Activated T-cell treated with anti-CD3 and anti-CD28 coated beads for 24 hours (primary cell): Measurements from ENCODE around the gene NMT1.
A peak's percentile ranks its signal among the peaks of the same experiment; 100 is the strongest.

Experiments used
- DNase-seq: peaks from one replicate; pipeline ENCODE4 v3.0.0-alpha.2; 2020; ENCODE audit warnings: low read depth

The NMT1 gene

DNA sequence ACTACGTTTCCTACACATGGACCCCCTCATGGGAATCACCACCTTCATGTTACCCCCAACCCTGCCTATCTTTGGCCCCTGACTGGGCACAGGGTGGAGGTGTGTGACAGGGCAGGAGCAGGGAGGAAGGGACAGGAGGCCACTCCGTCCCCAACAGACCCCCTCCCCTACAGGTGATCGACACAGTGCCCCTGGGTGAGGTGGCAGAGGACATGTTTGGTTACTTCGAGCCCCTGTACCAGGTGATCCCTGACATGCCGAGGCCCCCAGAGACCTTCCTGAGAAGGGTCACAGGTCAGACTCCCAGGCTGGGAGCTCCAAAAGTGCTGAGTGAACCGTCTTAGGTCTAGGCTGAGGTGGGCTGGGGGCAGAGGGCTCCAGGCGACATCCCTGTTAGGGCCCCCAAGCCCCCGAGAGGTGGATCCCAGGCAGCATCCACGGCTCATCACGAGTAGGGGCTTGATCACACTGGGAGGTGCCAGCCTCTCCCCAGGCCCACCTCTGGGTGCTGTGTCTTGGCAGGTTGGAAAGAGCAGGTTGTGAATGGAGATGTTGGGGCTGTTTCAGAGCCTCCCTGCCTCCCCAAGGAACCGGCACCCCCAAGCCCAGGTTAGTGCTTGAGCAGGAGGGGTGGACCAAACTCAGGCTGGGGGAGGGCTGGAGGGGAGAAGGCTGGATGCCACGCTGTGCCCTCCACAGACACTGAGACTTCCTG lies 75.9 kb downstream of the NMT1 start:
- no peak for DNase-seq

DNA sequence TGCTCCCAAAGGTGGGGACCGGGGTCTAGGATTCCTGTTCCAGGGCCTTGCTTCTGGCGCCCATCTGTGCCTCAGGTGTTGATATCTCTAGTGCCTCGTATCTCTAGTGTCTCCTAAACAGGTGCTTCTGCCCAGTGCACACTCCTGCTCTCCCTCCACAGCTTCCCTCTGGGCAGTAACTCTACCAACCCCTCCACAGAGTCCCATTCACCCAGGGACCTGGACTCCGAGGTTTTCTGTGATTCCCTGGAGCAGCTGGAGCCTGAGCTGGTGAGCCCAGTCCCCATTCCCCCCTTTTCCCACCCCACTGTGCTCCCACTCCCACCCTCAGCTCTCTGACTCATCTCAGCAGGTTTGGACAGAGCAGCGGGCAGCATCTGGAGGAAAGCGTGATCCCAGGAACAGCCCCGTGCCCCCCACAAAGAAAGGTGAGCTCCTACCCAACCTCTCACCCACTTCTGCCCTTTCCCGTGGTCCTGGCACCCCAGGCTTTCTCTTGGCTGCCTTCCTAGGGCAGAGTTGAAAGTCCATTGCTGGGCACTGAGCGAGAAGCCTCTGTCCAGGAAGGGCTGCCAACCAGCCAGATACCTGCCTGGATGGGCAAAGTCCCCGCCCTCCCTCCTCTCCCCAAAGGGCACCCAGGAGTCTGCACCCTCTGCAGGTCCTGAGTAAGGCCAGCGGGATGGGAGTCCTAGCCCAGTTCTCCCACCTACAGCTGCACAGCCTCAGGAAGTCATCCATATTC lies 76.6 kb downstream of the NMT1 start:
- no peak for DNase-seq

DNA sequence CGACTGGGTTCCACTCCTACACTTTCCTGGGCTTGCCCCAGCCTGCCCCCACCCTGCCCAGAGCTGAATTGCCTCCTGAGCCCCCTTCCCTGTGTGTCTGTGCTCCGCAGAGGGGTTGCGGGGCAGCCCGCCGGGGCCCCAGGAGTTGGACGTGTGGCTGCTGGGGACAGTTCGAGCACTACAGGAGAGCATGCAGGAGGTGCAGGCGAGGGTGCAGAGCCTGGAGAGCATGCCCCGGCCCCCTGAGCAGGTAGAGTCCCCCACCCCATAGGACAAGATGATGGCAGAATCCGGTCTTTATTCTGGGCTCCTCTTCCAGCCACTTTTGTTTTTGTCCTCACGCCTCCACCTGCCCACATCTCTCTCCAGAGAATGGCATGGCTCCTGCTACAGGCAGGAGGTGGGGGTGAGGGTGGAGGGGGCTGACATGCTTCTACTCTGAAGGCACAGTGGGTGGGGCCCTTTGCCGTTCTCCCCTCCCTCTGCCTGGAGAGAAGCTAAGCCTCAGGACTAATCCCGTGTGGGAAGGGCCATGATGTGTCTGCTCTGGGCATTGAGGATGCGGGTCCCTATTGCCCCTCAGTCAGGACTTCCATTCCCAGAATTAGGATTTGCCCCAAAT lies 77.9 kb downstream of the NMT1 start:
- no peak for DNase-seq

DNA sequence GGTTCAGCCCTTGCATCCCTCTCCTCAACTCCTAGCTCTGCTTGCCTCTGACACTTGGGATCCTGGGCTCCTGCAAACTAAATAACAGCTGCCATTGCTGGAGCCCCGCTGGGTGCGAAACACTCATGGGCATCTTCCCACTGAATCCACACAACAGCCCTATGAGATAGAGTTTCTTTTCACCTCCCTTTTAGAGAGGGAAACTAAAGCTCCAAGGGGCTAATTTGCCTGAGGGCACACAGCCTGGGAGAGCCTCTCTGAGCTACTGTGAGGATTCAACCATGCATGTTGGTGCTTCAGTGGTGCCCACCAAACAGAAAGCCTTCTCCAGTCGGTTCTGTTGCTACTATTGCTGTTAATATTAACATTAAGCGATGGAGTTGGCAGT lies 78.4 kb downstream of the NMT1 start:
- DNase-seq = no peak

DNA sequence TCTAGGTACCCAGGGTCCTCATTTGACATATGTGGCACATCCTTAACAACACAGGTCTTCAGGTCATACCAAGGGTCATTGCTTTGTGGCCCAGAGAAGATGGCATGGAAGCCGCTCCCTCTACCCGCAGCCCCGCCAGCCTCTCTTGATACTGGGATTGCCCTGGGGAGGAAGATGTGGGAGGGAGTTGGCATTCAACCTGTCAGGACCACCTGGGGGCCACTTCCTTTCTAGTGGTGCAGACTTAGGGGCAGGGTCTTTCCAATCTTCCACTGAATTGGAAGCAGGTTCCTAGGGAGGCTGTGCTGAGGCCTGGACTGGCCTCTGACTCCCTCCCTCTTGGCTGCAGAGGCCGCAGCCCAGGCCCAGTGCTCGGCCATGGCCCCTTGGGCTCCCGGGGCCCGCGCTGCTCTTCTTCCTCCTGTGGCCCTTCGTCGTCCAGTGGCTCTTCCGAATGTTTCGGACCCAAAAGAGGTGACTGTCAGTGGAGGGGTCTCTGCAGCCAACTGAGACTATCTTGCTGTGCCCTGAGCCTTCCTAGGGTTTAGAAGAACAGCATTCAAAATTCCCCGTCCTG lies 82.1 kb downstream of the NMT1 start:
- no peak for DNase-seq

DNA sequence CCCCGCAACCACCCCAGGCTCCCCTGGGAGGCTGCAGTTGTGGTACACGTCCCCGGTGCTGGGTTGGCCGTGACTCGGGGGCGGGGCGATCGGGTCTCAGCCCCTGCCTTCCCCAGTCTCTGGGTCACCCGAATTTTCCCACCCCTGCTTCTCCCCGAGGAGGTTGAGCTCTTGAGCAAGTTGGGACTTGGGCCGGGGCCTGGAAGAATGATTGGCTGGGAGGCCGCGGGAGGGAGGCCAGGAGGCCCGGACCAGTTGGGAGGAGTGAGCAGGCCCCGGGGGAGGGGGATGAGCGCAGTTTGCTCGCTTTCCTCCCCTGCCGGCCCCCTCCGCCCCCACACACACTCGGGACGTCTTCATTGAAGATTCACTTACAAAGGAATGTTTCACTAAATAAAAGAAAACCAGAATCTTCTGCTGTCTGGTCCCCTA lies 82.7 kb downstream of the NMT1 start:
- DNase-seq = no peak

DNA sequence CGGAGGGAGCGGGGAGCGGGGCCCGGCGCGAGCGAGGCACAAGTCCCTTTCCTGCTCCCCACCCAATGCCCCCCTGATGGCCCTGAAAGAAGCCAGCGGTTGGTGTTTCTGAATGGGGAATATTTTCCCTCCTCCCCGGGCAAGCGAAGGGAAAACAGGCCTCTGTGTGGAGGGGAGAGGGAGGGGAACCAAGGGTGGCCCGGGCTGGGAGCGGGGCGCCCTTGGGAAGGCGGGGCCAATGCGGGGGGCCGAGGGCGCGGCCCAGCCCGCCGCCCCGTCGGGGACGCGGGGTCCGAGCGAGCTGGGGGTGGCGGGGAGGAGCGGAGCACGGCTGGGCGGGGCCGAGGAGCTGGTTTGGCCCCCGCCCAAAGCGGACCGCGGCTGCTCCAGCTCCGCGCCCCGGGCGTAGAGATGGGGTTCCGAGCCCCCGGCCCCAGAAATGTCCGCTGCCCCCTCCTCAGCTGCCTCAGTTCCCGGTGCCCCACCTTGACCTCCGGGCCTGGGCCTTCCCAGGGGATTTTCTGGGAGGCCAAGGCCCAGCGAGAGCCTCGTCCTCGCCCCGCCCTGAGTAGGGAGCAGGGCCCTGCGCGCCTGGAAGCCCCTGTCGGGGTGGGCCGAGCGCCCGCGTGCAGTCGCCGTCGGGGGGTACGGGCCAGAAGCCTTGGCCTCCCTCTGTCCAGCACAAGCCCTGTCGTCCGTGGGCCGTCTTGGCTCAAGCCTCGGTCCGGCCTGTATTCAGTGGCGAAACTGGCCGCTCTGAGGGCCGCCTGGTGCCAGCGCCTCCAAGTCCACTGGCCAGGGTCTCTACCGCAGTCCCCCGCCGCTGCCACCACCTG lies 83.3 kb downstream of the NMT1 start:
- no peak for DNase-seq

DNA sequence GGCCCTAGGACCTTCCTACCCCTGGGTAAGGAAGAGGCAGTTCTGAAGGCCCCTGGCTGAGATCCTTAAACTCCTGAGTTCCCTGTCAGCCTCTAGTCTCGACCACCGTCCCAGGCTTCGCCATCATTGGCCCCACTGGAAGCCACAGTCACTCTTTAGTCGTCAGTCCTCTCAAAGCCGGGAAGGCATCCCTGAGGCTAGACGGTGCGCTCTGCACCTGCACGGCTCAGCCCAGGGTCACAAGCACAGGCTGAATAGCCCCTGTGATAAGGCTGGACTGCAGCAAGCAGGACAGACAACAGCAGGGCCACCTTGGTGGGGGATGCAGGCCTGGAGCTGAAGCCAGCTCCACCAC lies 83.9 kb downstream of the NMT1 start:
- no peak for DNase-seq

DNA sequence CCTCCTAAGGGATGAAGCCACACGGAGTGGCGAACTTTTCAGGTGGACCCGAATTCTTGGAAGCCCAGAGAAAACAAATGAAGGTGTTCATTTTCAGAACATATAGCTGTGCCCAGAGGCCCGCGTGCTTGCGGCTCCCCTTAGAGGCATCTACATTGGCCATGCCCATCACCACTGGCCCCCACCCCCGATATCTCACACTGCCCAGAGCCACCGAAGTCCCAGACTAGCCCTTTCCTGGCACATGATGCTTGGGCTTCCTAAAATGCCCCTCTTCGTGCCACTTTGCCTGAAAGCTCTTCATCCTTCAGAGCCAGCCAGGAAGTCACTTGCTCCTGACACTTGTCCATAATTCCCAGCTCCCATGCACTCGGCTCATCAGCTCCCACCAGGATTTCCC lies 85.0 kb downstream of the NMT1 start:
- DNase-seq = no peak

DNA sequence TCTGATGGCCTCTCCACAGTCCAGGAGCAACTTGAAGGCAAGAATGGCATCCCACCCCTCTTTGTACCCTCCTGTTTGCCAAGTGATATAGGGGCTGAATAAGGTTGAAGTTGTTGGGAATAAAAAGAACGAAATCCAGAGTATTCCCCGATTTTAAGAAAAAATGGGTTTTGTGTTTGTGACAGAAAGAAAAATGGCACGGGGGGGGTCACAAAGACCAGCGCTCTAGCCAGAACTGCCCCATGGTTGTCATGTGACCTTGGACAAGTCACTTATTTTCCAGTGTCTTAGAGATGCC lies 85.4 kb downstream of the NMT1 start:
- no peak for DNase-seq

DNA sequence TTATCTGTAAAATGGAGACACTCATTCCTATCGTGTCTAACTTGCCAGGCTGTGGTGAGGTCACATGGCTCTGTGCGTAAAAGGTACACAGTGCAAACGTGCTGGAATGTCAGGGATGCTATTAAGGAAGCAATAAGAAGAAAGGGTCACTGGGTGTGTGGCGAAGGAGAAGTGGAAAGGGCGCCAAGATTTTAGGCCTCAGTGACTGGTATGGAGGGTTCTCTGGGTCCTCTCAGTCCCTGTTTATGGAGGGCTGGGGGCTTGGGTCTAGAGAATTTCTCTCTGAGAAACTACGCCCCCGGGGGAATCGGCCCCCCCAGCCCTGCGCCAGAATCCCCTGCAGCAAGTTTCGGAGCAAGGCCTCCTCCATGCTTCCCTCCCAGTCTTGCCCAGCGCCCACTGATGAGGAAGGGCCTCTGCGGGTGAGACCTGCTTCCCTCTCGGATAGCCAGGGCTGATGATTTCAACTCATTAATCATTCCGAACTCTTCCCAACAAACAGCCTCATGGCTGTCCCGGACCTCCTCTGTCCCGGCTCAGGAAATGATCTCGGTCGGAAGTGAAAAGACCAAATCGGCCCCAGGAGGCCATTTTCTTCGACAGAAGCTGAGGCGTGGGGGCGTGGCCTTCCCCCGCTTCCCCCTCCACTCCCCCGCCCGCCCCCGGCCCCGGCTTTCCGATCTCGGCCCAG lies 85.9 kb downstream of the NMT1 start:
- no peak for DNase-seq

DNA sequence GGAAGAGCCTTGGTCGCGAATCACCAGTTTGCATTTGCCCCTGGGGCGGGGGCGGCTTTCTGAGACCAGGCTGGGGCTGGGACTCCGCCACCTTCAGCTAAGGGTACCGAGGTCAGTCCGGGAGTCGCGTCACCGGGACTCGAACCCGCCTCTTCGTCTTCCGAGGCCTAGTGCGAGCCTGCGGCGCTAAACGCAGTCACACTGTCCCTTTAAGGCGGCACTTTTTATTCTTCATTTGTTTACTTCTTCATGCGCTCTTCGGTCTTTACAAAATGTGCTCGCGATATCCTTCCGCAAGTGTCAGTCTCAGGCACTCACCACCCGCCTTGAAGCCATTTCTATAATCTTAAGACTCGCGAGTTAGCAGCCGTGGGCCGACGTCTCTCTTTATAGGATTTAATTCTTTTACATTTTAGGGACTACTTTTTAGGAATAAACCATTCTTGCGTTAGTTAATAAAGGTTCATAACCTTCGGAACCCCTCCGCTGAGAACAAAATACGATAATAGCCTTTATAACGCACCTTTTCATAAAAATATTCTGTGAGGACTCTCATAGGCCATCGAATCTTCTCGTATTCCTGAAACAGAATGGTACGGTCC lies 86.6 kb downstream of the NMT1 start:
- DNase-seq = peak; percentile 70

DNA sequence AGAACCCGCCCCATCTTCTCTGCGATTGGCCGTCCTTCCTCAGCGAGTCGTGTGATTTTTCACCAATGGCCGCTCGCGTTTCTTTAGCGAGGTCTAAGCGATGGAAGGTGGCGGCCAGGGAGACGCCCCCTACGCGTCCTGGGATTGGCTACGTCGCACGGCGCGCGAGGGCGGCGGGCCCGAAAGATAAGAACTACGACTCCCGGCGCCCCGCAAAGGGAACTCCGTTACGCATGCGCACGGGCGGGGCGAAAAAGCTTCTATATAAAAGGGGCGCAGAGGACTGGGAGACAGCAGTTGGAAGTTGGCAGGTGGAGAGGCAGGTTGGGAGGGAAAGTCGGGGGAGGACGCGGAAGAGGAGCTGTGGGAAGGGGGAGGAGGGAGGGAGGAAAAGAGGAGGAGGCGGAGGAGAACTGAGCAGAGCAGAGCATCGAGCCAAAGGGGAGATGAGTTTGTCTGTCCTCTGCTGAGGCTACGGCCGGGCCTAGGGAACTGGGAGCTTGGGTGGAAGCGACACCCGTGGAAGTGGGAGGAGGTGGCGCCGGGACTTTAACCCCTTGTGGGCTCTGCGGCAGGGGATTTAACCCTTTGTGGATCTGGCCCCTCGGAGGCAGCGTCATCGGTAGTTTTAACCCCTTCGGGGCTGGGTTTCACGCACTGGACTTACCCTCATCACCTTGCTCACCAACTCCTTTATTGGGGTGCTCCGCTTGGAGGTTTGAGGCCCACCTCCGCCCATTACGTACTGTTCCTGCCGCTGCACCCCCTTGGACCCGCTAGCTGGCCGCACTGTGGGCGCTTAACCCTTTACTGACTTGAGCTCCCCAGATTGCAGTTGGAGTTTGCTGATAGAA lies 87.3 kb downstream of the NMT1 start, which contains the start of gene HEXIM1:
HEXIM1 (plus strand) TSS at position 293 of the 854 bp plus-strand sequence. CDS start 716 bp downstream, outside the sequence.
- peak; percentile 99 for DNase-seq

DNA sequence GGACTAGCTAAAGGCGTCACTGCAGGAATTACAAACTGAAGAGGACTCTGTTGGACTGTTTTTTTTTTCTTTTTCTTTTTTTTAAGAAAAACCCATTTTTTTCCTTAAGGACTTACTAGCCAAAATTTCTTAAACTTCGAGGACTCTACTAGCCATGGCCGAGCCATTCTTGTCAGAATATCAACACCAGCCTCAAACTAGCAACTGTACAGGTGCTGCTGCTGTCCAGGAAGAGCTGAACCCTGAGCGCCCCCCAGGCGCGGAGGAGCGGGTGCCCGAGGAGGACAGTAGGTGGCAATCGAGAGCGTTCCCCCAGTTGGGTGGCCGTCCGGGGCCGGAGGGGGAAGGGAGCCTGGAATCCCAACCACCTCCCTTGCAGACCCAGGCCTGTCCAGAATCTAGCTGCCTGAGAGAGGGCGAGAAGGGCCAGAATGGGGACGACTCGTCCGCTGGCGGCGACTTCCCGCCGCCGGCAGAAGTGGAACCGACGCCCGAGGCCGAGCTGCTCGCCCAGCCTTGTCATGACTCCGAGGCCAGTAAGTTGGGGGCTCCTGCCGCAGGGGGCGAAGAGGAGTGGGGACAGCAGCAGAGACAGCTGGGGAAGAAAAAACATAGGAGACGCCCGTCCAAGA lies 88.0 kb downstream of the NMT1 start:
- DNase-seq = peak; percentile 65

DNA sequence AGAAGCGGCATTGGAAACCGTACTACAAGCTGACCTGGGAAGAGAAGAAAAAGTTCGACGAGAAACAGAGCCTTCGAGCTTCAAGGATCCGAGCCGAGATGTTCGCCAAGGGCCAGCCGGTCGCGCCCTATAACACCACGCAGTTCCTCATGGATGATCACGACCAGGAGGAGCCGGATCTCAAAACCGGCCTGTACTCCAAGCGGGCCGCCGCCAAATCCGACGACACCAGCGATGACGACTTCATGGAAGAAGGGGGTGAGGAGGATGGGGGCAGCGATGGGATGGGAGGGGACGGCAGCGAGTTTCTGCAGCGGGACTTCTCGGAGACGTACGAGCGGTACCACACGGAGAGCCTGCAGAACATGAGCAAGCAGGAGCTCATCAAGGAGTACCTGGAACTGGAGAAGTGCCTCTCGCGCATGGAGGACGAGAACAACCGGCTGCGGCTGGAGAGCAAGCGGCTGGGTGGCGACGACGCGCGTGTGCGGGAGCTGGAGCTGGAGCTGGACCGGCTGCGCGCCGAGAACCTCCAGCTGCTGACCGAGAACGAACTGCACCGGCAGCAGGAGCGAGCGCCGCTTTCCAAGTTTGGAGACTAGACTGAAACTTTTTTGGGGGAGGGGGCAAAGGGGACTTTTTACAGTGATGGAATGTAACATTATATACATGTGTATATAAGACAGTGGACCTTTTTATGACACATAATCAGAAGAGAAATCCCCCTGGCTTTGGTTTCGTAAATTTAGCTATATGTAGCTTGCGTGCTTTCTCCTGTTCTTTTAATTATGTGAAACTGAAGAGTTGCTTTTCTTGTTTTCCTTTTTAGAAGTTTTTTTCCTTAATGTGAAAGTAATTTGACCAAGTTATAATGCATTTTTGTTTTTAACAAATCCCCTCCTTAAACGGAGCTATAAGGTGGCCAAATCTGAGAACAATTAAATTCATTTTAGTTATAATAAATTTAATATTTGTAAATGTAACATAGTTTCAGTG lies 88.8 kb downstream of the NMT1 start:
- DNase-seq = peak; percentile 36

DNA sequence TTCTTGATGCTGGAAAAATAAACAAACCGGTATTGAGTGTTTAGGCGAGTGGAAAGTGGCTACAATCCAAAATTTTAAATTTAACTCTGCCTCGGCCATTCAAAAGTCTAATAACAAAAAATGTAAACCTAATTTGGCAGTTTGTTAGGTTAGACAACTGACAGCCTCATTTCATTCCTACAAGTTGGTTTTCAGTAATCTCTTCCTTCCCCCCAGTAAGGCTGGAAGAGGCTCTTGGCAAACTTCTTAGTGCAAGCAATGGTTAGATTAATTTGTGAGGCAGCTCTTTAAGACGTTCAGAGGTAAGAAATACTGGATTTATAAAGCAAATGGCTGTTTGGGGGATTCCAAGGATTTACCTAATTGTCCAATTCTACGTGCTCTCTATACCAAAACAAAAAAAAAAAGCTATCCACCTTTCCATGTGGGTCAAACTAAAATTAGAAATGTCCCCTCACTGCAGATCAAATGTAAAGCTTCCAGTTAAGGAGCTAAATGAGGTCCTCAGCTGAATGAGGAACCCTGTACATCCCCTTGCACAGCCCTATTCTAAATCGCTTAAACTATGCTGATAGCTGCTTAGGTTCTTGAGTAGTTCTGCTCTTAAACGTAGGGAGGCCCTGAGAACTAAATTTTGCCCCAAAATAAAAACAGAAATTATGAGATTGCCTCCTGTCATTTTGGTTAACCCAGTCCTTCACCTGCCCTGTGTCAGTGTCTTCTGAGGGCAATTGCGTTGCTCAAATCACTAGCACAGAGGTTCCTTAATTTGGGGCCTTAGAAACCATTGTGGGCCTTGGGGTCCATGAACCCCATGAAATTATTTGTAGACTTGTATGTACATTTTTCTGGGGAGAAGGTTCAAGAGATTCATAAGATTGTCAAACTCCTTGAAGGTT lies 90.0 kb downstream of the NMT1 start:
- no peak for DNase-seq

DNA sequence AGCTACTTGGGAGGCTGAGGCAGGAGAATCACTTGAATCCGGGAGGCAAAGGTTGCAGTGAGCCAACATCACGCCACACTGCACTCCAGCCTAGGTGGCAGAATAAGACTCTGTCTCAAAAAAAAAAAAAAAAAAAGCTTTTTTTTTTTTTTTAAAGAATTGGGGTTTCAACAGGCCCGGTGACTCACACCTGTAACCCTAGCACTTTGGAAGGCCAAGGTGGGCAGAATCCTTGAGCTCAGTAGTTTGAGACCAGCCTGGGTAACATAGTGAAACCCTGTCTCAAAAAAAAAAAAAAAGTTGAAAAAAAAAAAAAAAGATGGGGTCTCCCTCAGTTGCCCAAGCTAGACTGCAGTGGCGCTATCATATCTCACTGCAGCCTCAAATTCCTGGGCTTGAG lies 93.9 kb downstream of the NMT1 start:
- DNase-seq = no peak
